ENCODE results near the gene SUPT3H.

GRCh38 chr6:45426251-45426650 is 48.5 kb upstream of the SUPT3H start:
- TF ChIP-seq CTCF (optimal IDR thresholded peaks at IDR 0.05 in 1 of 3, IDR thresholded peaks at IDR 0.05 in 1 of 3, conservative IDR thresholded peaks at IDR 0.05 in 1 of 3; ENCODE audit: extremely low read depth in 1 of 3, insufficient read depth in 2 of 3, low read length in 3 of 3) (no peak), EZH2 (IDR thresholded peaks at IDR 0.05; ENCODE audit: low read length) (no peak)
